NCI-H187 treated with DMSO at 0.1 percent for 48 hours (cell line): ENCODE results near the gene ZFP69.

Experiments used
- DNase-seq: peaks from one replicate; lab custom pipeline; 2025; lab: John Stamatoyannopoulos, UW

The ZFP69 gene

DNA sequence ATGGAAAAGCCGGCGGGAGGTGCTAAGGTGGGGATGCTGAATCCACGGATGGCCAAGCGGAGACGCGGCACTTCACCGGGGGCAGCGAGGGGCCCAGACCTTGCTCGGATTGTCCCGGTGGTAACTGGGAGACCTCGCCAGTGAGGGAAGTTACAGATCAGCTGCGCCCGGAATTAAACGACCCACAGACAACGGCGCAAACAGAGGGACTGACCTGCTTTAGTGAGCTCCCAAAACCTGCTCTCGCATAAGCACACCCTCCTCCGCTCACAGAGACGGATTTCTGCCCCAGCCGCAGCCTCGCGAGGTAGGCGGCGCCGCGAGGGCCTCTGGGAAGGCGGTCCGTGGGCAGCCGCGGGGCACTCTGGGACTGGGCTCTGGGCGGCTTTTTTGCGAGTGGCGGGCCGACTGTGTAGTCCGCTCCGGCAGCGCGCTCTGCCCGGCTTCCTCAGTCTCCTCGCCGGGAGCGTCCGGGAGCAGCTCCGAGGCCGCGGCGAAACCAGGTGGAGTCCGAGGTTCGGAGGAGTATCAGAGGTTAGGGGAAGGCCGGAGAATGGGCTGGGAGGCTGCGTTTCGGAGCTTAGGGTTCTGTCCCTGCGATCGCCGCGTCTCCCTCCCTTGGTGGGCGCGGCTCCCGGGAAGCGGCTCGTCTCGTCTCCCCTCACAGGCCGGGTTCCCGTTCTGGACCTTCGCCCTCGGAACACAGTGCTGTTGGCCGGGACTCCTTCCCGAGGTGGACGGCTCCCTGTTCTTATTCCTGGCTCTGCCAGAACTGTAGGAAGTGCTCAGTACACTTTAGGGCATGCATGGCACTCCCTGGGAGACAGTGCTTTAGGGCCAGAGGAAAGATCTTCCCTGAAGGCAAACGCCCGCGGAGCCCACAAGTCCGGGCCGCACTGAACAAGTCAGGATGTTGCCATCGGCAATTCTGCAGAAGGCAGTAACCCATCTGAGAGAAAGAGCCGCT lies 31.6 kb downstream of the ZFP69 start, which contains the start of gene EXO5:
TSS of gene EXO5 (plus strand) at position 393 of the 967 bp plus-strand sequence. CDS start 5,778 bp downstream, outside the sequence.
- DNase-seq: no peak

DNA sequence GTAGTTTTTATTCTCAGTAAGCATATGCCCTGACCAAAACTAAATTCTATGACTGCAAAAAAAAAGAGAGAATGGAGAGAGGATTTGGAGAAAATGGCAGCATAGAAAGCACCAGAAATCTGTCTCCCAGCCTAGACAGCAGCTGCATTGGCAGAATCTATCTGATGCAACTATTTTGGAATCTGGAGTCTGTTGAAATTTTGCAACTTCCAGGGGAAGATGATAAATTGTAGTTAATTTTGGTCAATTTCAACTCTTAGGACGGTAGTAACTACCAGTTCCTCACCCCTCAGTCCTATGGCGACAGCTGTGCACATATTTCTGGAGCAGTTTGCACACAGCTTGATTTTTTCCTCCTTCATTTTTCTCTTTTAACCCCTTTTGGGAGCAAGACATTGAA lies 42.4 kb downstream of the ZFP69 start:
- DNase-seq: no peak

DNA sequence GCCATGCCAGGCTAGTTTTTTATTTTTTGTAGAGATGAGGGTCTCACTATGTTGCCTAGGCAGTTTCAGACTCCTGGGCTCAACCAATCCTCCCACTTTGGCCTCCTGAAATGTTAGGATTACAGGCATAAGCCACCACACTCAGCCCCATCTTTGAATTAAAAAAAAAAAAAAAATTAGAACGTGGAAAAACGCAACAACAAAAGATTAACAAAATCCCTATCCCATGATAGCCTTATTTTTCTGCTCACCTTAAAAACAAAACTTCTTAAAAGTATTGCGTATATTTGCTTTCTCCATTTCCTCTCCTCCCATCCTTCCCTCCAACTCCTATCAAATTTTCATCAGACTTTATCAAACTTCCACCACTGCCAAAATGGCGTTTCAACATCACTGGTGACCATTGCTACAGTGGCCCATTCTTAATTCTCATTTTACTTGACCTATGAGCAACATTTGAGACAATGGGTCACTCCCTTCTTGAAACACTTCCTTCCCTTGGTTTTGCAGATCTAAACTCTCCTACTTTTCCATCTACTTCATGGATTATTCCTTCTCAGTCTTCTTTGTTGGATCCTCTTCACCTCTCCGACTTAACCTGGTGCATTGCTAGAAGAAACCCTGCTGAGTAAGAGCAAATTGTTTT lies 53.8 kb downstream of the ZFP69 start:
- DNase-seq: no peak

DNA sequence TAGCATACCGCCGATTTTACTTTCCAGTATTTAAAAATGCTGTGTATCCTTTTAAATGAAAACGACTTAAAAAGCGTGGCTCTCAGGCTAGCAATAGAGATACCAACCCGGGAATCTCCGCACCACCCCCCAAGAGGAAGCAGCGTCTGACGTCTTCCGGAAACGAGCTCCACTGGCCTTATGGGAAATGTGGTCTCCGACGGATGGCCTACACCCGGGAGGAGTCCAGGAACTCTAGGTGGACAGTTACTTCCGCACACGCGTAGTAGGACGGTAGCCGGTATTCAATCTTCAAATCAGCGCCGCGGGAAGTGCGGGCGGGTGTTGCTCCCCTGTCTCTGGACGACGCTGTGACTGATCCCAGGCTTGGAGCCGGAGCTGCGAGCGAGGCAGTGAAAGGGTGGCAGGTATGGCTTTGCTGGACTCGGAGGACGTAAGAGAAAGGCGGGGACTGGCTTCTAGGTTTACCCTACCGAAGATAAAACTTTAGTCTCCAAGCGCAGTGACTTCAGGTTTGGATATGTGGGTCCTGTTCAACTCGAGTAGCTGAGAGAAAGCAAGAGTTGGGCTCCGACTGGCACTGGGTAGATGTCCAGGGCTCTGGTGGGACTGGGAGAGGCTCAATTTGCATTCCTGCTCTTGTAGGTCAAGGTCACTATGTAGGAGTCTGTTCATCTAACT lies 54.4 kb downstream of the ZFP69 start, which contains the start of gene ZNF684:
TSS of gene ZNF684 (plus strand) at position 257 of the 681 bp plus-strand sequence. CDS start 1,530 bp downstream, outside the sequence.
- DNase-seq: peak; percentile 74

DNA sequence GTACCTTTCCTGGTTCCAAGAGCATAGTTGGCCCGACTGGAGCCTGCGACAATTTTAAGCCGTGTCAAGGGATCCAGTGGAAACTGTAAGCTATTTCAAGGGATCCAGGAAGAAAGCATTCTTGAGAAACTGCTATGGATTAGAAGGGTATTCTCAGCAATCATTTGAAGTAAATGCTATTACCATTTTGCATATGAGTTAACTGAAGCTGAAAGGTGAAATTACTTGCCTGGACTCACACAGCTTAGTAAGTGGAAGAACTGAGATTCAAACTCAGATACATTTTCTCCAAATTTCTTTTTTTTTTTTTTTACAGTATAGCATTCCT lies 54.9 kb downstream of the ZFP69 start:
- DNase-seq: no peak

DNA sequence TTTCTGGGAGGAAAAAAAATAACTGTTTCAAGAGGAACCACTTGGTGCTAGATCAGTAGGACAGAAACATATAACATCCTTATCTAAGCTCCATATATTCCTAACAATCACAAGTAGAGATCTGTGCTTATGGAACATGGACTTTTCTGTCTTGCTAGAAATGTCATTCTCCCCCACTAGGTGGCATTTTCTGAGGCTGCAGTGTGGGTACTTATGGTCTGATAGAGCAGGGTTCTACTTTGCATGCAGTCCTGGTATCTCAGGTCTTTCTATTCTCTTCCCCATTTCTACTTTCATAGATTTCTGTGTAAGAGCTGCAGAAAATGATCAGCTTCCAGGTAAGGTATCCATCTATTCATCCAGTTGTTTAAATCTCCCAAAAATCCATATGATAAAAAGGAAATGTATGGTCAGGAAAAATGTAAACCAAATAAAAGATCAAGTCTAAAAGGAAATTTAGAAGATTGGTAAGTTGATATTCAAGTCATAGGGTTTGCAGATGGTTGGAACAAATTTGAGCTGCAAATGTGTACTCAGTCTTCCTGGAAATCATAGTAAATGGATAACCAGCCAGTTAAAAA lies 55.8 kb downstream of the ZFP69 start:
- no peak for DNase-seq

DNA sequence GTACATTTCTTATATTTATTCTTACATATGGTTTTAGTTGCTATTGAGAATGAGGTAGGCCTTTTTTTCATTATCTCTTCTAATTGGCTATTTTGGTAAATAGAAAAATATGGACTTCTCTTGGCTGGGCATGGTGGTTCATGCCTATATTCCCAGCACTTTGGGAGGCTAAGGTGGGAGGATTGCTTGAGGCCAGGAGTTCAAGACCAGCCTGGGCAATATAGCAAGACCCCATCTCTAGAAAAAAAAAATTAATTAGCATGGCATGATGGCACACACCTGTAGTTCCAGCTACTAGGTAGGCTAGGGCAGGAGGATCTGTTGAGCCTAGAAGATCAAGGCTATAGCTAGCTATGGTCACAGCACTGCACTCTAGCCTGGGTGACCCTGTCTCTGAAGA lies 57.5 kb downstream of the ZFP69 start:
- DNase-seq: no peak

DNA sequence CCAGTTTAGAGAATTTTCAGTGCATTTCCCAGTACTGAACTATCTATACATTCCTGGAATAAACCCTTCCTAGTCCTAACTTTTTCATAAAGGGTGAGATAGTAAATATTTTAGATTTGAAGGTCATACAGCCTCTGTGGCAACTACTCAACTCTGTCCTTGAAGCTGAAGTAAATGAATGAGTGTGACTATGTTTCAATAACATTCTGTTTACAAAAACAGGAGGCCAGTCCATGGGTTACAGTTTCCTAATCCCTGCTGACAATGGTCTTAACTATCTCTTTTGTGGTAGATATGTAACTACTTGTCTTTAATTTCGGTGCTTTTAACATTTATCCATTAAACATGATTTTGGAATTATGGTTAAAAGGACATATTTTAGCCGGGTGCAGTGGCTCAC lies 58.6 kb downstream of the ZFP69 start:
- DNase-seq: no peak

DNA sequence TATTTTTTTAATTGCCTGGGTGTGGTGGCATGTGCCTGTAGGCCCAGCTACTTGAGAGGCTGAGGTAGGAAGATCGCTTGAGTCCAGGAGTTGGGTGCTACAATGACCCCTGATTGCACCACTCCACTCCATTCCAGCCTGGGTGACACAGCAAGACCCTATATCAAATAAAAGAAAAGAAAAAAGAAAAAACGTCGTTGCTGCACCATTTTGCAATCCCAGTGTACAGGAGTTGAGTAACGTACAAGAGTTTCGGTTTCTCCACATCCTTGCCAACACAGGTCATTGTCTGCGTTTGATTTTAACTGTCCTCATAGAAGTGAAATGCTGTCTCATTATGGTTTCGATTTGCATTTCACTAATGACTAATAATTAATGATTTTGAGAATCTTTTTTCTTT lies 62.2 kb downstream of the ZFP69 start:
- no peak for DNase-seq
